ENCODE data around the gene SHPK. TPM values are rescaled to one million over a fixed set of nuclear protein-coding genes. Genes with fewer than 3 reads are reported as not detected.

The SHPK gene
- total and polyA plus RNA-seq, 2 of the 4 experiments (the other 2 are of a cell fraction), result 11.1 to 14.3 TPM

- DNase-seq, result no peak
- no peak for TF ChIP-seq RAD21 (IDR thresholded peaks at IDR 0.05; ENCODE audit: low read length)
- no peak for TF ChIP-seq RCOR1 (IDR thresholded peaks at IDR 0.05; ENCODE audit: insufficient replicate concordance, low read length)
- no peak for TF ChIP-seq FOS (IDR thresholded peaks at IDR 0.05; ENCODE audit: low read depth, low read length)
- H3K4me3 ChIP-seq (ENCODE audit: insufficient read depth, low read depth, low read length), result no peak overlapping the region
- H3K23ac ChIP-seq (ENCODE audit: low read depth, low read length), result no peak overlapping the region
- H3K36me3 ChIP-seq (ENCODE audit: control insufficient read depth, insufficient read depth, low read length), result peaks cover 6% of the 10 kb centered on the region; the same call in 1 of the 2 replicates
- no peaks in the 10 kb centered on the region for H3K27me3 ChIP-seq (ENCODE audit: control insufficient read depth, insufficient read depth, low read length)
- no peak overlapping the region for H4K5ac ChIP-seq (ENCODE audit: low read depth, low read length)
- no peak overlapping the region for H3K18ac ChIP-seq (ENCODE audit: low read depth, low read length)
- ChIA-PET POLR2A (ENCODE audit: unreplicated experiment) (interaction anchor here (0.6 kb wide), 1 partner anchor 10 kb away, joined by 3 read pairs; no protein-coding TSS in a partner anchor), CTCF (no interaction called here)
- H2AK5ac ChIP-seq (ENCODE audit: low read depth, low read length), result no peak overlapping the region
- no peak overlapping the region for H3K4me2 ChIP-seq (ENCODE audit: low read depth, low read length)
- in situ Hi-C loops (cut with MboI; ENCODE audit: low sequenced_read_pairs) (no loop called here), dilution Hi-C loops (cut with HindIII; ENCODE audit: low sequenced_read_pairs, unreplicated experiment) (no loop called here), intact Hi-C loops (cut with micrococcal nuclease) (no loop called here)
- H4K20me1 ChIP-seq (ENCODE audit: insufficient read depth, low read length), result no peaks in the 10 kb centered on the region
- H3K56ac ChIP-seq (ENCODE audit: extremely low read depth, insufficient read depth, low read length), result no peak overlapping the region
- H3K9me3 ChIP-seq (ENCODE audit: control insufficient read depth, insufficient read depth, low read length), result no peaks in the 10 kb centered on the region
- H2BK5ac ChIP-seq (ENCODE audit: low read depth, low read length, poor library complexity, severe bottlenecking), result no peak overlapping the region
- H4K8ac ChIP-seq (ENCODE audit: low read depth in 2 of 2, low read length in 2 of 2), result no peak overlapping the region
- H3K27ac ChIP-seq (ENCODE audit: insufficient read depth, low read length), result no peak overlapping the region
- H3K4ac ChIP-seq (ENCODE audit: low read depth, low read length), result no peak overlapping the region
- 79% methylated on average over 6 of the region's 15 CpGs; no CpG with 5 or more reads in 1 of the 2 experiments for WGBS, 2 experiments (ENCODE audit: extremely low coverage in 2 of 2, insufficient read length in 1 of 2)
- no peaks in the 10 kb centered on the region; the same call in 1 of the 2 replicates for H3K9me1 ChIP-seq (ENCODE audit: insufficient read depth, low read length)
- no peak overlapping the region for H3K9ac ChIP-seq (ENCODE audit: low read depth, low read length)
- H3K14ac ChIP-seq (replicated peaks; ENCODE audit: low read depth, low read length), result no peak overlapping the region
- H4K91ac ChIP-seq (ENCODE audit: insufficient read depth, low read depth, low read length), result no peak overlapping the region
- no peak for ATAC-seq (ENCODE audit: low read depth)
- no peak overlapping the region for H2BK20ac ChIP-seq (ENCODE audit: low read depth, low read length)
- no peaks in the 10 kb centered on the region for H3K79me1 ChIP-seq (ENCODE audit: low read depth in 1 of 2, low read length in 2 of 2)
- H2BK15ac ChIP-seq (ENCODE audit: low read depth, low read length), result no peak overlapping the region
- no peak overlapping the region for H2AK9ac ChIP-seq (replicated peaks; ENCODE audit: low read depth, low read length, poor library complexity)
- no TSS peak for BruUV-seq (replicated peaks)
- no peak overlapping the region for H2BK120ac ChIP-seq (ENCODE audit: low read depth, low read length)
- no peak overlapping the region for H2AFZ ChIP-seq (replicated peaks; ENCODE audit: low read length, poor library complexity)
- H3K4me1 ChIP-seq (ENCODE audit: control insufficient read depth, insufficient read depth, low read length), result peaks cover 2% of the 10 kb centered on the region; the same call in 1 of the 2 replicates
Measured at GRCh38 chr17:3590768-3591167, 45.3 kb downstream of the SHPK start.
